DOHH2 (cell line): ENCODE data around the gene AIF1L.

Experiments used
- CTCF ChIP-seq: fragments of 200-600 bp; sonication (generic); IDR thresholded peaks from one replicate; pipeline ENCODE4 v1.5.1; 2014; ENCODE audit warnings: antibody characterized with exemption, mild to moderate bottlenecking, low read depth, low read length; ENCODE audit not compliant: poor library complexity, severe bottlenecking
- EZH2phosphoT487 ChIP-seq: fragments of 200-600 bp; sonication (generic); IDR thresholded peaks from 2 replicates; pipeline ENCODE4 v1.6.1; 2017; ENCODE audit warnings: borderline replicate concordance, mild to moderate bottlenecking, antibody characterized with exemption, low read length, moderate library complexity, mixed read lengths

- no peak for TF ChIP-seq CTCF
- TF ChIP-seq EZH2phosphoT487, result no peak
These were observed 17.8 kb downstream of the AIF1L start for GRCh38 chr9:131114084-131114535.
